Measurements from ENCODE around the gene LRBA. TPM values are rescaled to one million over a fixed set of nuclear protein-coding genes. Genes with fewer than 3 reads are reported as not detected.
A peak's percentile ranks its signal among the peaks of the same experiment; 100 is the strongest.

Gene LRBA
- total and polyA plus RNA-seq, 7 donors: 16.8 to 184 (median 91.1) TPM

DNA sequence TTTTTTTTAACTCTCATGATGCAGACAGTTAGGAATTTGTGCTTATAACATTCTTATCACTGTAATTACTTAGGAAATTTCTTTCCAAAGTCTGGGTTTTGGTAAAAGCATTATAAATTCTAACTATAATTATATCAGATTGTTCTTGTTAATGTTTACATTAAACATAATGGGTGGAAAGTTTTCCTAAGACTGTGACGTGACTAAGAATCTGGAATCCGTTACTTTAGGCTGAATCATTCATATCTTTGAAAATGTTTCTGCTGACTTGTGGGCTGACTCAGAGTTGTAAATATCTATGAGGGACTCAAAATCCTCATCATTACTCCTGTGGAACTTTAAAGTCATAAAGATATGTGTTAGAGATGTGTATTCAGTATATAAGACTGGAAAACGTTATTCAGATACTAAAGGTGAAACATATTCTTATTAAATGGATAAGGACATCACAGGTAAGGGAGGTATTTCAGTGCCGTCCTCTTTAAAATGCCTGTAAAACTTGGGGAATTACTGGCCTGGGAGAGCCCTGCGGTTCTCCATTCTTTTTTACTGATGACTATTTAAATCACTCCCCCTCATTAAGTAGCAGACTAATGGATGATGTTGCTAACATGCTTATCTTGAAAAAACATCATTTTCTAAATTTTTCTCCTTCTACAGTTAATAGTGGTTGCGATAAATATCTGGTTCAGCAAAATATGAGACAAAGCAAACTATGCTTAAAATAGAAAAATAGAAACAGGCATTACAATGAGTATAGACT, 777.8 kb downstream of the LRBA start:
- no peak for DNase-seq
- Histone ChIP-seq H3K27me3 (no peaks in the 10 kb centered on the region), H3K36me3 (peaks cover 0 to 27% (median 4%) of the 10 kb centered on the region in 4 donors), H3K27ac (peak overlapping the region; percentile 62 to 83 (median 74)), H3K4me3 (no peak overlapping the region), H3K9me3 (no peaks in the 10 kb centered on the region), H3K4me1 (peaks cover 0 to 29% (median 21%) of the 10 kb centered on the region in 4 donors)
- 73 to 80% methylated on average over 6 of the region's 6 CpGs for WGBS, 2 donors
- intact Hi-C loops (cut with DNase I): loop anchor here (5.0 kb wide), 1 partner anchor 160 kb away; the partner anchor contains the start of gene DCLK2
- TF ChIP-seq, protein P1, sequence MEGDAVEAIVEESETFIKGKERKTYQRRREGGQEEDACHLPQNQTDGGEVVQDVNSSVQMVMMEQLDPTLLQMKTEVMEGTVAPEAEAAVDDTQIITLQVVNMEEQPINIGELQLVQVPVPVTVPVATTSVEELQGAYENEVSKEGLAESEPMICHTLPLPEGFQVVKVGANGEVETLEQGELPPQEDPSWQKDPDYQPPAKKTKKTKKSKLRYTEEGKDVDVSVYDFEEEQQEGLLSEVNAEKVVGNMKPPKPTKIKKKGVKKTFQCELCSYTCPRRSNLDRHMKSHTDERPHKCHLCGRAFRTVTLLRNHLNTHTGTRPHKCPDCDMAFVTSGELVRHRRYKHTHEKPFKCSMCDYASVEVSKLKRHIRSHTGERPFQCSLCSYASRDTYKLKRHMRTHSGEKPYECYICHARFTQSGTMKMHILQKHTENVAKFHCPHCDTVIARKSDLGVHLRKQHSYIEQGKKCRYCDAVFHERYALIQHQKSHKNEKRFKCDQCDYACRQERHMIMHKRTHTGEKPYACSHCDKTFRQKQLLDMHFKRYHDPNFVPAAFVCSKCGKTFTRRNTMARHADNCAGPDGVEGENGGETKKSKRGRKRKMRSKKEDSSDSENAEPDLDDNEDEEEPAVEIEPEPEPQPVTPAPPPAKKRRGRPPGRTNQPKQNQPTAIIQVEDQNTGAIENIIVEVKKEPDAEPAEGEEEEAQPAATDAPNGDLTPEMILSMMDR (IDR thresholded peaks at IDR 0.05): no peak
- TF ChIP-seq EP300 (IDR thresholded peaks at IDR 0.05) (peak in 1 of 4 donors; percentile 46), POLR2AphosphoS5 (IDR thresholded peaks at IDR 0.05) (peak in 3 of 4 donors; percentile 25 to 68 (median 45)), POLR2A (IDR thresholded peaks at IDR 0.05) (no peak)

DNA sequence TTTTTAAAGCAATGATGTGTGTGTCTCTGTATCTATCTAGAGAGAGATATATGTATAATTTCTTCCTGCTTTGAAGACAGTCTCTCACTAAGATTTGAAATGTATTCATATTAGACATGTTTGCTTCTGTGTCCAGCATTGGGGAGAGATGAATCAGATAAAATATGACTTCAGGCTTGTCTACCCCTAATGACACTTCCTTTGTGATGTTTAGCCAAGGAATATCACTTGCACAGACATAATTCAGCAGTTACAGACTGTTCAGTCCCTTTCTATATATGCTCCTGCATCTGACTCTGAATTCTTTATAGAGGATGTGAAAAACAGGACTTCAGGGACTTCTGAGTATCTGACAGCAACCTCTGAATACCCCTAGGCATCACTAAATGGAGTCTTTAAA, 778.5 kb downstream of the LRBA start:
- intact Hi-C loops (cut with DNase I): loop anchor here (5.0 kb wide), 1 partner anchor 159 kb away; the partner anchor contains the start of gene DCLK2
- peaks cover 0 to 28% (median 4%) of the 10 kb centered on the region in 4 donors for H3K36me3 ChIP-seq
- DNase-seq: no peak
- no peaks in the 10 kb centered on the region for H3K27me3 ChIP-seq
- H3K4me1 ChIP-seq: peaks cover 0 to 35% (median 23%) of the 10 kb centered on the region in 4 donors
- no peak overlapping the region for H3K4me3 ChIP-seq
- H3K9me3 ChIP-seq: no peaks in the 10 kb centered on the region
- H3K27ac ChIP-seq: peak overlapping the region; percentile 62 to 83 (median 74)
- TF ChIP-seq, protein P1 (IDR thresholded peaks at IDR 0.05): no peak
- TF ChIP-seq POLR2AphosphoS5 (IDR thresholded peaks at IDR 0.05) (no peak), EP300 (IDR thresholded peaks at IDR 0.05) (no peak), POLR2A (IDR thresholded peaks at IDR 0.05) (no peak)

DNA sequence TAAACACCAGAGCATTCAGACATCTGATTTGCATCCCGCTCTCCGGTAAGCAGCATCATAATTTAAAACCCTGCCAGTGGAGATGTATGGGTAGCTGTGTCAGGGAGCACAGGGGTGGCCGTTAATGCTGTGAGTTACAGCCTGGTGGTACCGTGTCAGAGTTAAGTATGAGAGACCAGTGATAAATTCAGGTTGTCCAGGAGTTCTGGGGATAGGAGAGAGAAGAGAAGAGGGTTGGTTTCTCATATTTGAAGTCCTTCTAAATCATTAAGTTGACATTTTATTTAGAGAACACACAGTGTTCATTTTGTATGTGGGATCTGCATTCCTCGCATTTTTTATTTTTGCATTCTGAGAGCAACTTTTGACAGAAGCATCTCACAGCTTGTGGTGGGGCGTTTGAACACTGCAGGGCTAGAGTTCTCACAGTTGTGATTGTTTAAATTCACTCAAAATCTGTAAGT, 779.2 kb downstream of the LRBA start:
- WGBS, 2 donors: 80 to 87% methylated on average over 6 of the region's 6 CpGs
- Histone ChIP-seq H3K4me3 (no peak overlapping the region), H3K27ac (peak overlapping the region; percentile 62 to 83 (median 74)), H3K9me3 (no peaks in the 10 kb centered on the region), H3K4me1 (peaks cover 0 to 43% (median 26%) of the 10 kb centered on the region in 4 donors), H3K27me3 (no peaks in the 10 kb centered on the region), H3K36me3 (peaks cover 0 to 28% (median 4%) of the 10 kb centered on the region in 4 donors)
- TF ChIP-seq EP300 (IDR thresholded peaks at IDR 0.05) (no peak), POLR2A (IDR thresholded peaks at IDR 0.05) (no peak), POLR2AphosphoS5 (IDR thresholded peaks at IDR 0.05) (no peak)
- TF ChIP-seq, protein P1 (IDR thresholded peaks at IDR 0.05): no peak
- intact Hi-C loops (cut with DNase I): loop anchor here (5.0 kb wide), 1 partner anchor 159 kb away; the partner anchor contains the start of gene DCLK2
- DNase-seq: no peak

DNA sequence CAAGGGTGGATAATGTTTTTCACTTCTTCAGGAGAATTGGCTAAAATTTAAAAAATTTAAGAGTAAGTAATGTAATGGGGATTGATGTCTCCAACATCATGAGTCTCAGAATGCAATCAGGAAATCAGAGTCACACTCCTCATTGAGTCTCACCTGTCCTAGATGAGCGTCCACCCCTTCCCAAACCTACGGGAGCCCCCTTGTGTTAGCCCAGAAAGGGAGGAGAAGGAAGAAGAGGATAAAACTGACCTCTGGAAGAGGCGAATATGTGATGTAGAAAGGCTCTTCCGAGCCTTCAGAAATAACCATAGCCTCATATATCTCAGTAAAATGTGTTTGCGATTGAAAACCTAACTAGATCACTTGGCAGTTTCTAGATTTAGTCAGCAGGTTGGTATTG, 779.8 kb downstream of the LRBA start:
- intact Hi-C loops (cut with DNase I): loop anchor here (5.0 kb wide), 1 partner anchor 158 kb away; the partner anchor contains the start of gene DCLK2
- WGBS, 2 donors: 86 to 96% methylated on average over 5 of the region's 5 CpGs
- no peak for DNase-seq
- Histone ChIP-seq H3K27me3 (no peaks in the 10 kb centered on the region), H3K9me3 (no peaks in the 10 kb centered on the region), H3K4me3 (no peak overlapping the region), H3K36me3 (peaks cover 0 to 28% (median 4%) of the 10 kb centered on the region in 4 donors), H3K4me1 (peaks cover 0 to 45% (median 26%) of the 10 kb centered on the region in 4 donors), H3K27ac (peak overlapping the region; percentile 62 to 83 (median 74))
- TF ChIP-seq, protein P1 (IDR thresholded peaks at IDR 0.05): no peak
- TF ChIP-seq EP300 (IDR thresholded peaks at IDR 0.05): no peak
- TF ChIP-seq POLR2A (IDR thresholded peaks at IDR 0.05): no peak
- TF ChIP-seq POLR2AphosphoS5 (IDR thresholded peaks at IDR 0.05): no peak
